ENCODE measurements around the gene TET1. TPM values are rescaled to one million over a fixed set of nuclear protein-coding genes. Genes with fewer than 3 reads are reported as not detected.
"Not testable (repeated sequence)": the region's sequence is repeated elsewhere in the genome, so short reads cannot be mapped to it uniquely, and the experiment has no call there.

The TET1 gene
- total RNA-seq, 1 donor from 2014 or later, result 1.2 TPM

DNA sequence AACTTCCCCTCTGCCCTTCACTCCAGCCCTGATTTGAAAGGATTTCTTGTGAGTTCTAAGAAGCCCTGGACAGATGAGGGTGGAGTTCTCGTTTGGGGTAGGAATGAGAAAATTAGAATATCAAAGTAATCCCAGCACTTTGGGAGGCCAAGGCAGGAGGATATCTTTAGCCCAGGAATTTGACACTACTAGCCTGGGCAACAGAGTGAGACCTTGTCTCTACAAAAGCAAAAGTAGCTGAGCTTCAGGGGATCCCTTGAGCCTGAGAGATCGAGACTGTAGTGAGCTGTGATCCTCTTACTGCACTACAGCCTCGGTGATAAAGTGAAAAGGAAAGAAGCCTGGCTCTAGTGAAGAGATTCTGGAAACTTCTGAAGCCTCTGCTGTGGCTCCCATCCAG, 76.2 kb downstream of the TET1 start:
- H3K4me3 ChIP-seq (ENCODE audit: low read depth, low read length), result no peak overlapping the region

GRCh38 chr10:68643550-68643949, 83.4 kb downstream of the TET1 start:
- not testable (repeated sequence) for H3K27me3 ChIP-seq (ENCODE audit: control insufficient read depth, insufficient read depth, low read length); DNase-seq (ENCODE audit: low read depth); H3K36me3 ChIP-seq (ENCODE audit: control insufficient read depth, insufficient read depth, low read length); H3K4me3 ChIP-seq (ENCODE audit: low read depth, low read length)

More for the DNA sequence above, 76.2 kb downstream of the TET1 start:
- Histone ChIP-seq H3K36me3 (ENCODE audit: control insufficient read depth, insufficient read depth, low read length) (no peaks in the 10 kb centered on the region), H3K27me3 (ENCODE audit: control insufficient read depth, insufficient read depth, low read length) (no peaks in the 10 kb centered on the region)
- TF ChIP-seq, protein P1, sequence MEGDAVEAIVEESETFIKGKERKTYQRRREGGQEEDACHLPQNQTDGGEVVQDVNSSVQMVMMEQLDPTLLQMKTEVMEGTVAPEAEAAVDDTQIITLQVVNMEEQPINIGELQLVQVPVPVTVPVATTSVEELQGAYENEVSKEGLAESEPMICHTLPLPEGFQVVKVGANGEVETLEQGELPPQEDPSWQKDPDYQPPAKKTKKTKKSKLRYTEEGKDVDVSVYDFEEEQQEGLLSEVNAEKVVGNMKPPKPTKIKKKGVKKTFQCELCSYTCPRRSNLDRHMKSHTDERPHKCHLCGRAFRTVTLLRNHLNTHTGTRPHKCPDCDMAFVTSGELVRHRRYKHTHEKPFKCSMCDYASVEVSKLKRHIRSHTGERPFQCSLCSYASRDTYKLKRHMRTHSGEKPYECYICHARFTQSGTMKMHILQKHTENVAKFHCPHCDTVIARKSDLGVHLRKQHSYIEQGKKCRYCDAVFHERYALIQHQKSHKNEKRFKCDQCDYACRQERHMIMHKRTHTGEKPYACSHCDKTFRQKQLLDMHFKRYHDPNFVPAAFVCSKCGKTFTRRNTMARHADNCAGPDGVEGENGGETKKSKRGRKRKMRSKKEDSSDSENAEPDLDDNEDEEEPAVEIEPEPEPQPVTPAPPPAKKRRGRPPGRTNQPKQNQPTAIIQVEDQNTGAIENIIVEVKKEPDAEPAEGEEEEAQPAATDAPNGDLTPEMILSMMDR (IDR thresholded peaks at IDR 0.05; ENCODE audit: insufficient read depth, low read length, poor library complexity, severe bottlenecking), result no peak
- no peak for DNase-seq (ENCODE audit: low read depth)

DNA sequence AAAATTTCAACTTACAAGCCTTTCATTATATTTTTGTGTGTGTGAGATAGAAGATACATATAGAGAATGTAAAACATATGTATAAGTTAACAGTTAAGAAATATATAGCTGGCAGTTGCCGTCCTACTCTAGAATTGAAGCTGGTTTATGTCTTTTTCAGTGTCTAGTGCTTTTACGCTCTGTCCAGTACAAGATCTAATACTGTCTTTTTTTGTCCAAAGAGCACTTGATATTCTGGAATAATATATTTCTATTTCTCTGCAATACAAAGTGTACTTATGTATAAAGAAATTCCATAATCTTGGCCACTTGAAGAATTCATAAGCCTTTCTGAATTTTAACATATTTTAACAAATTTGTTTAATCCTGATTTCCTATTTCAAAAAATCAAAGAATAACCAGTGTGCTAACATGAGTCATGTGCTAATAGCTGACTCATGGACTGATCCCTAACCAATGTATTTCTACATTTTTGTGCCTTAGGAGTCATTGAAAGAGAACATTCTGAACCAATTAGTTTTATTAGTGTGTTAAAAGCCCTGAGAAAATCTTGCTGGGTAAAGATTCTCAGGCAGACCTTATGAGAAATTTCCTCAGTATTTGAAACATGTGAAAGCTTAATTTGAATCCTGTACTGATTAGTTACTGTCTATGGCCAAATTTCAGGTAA, 87.7 kb downstream of the TET1 start:
- Histone ChIP-seq H3K36me3 (ENCODE audit: control insufficient read depth, insufficient read depth, low read length) (no peaks in the 10 kb centered on the region), H3K4me3 (ENCODE audit: low read depth, low read length) (no peak overlapping the region), H3K27me3 (ENCODE audit: control insufficient read depth, insufficient read depth, low read length) (no peaks in the 10 kb centered on the region)
- DNase-seq (ENCODE audit: low read depth), result peak; percentile 77
- TF ChIP-seq, protein P1 (IDR thresholded peaks at IDR 0.05; ENCODE audit: insufficient read depth, low read length, poor library complexity, severe bottlenecking), result no peak

GRCh38 chr10:68655620-68656126, 95.5 kb downstream of the TET1 start:
- no peak for DNase-seq (ENCODE audit: low read depth)
- H3K36me3 ChIP-seq (ENCODE audit: control insufficient read depth, insufficient read depth, low read length), result no peaks in the 10 kb centered on the region
- TF ChIP-seq, protein P1 (IDR thresholded peaks at IDR 0.05; ENCODE audit: insufficient read depth, low read length, poor library complexity, severe bottlenecking), result no peak
- H3K27me3 ChIP-seq (ENCODE audit: control insufficient read depth, insufficient read depth, low read length), result no peaks in the 10 kb centered on the region
- no peak overlapping the region for H3K4me3 ChIP-seq (ENCODE audit: low read depth, low read length)

GRCh38 chr10:68665841-68666240, 105.7 kb downstream of the TET1 start:
- TF ChIP-seq, protein P1 (IDR thresholded peaks at IDR 0.05; ENCODE audit: insufficient read depth, low read length, poor library complexity, severe bottlenecking), result no peak
- DNase-seq (ENCODE audit: low read depth), result no peak
- no peaks in the 10 kb centered on the region for H3K36me3 ChIP-seq (ENCODE audit: control insufficient read depth, insufficient read depth, low read length)
- no peaks in the 10 kb centered on the region for H3K27me3 ChIP-seq (ENCODE audit: control insufficient read depth, insufficient read depth, low read length)
- no peak overlapping the region for H3K4me3 ChIP-seq (ENCODE audit: low read depth, low read length)

DNA sequence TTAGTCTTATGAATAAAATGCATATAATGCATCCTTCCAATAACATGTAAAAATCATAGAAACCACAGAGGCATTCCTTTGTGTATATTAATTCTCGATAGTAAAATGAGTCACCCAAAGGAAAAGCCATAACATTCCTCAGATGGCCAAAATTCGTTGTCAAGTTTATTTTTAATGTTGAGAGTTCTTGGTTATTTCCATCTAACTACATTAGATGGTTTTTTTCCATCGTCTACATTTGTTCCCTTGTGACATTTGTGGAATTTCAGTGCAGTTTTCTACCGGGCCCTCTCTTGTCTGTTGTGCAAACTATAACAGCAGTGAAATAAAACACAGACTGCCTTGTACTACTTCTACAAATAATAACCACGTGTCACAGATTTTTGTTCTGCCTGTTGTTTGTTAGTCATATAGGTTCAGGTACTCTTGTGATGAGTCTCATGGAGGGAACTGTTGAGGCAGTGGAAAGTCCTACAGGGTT, 106.2 kb downstream of the TET1 start:
- TF ChIP-seq, protein P1 (IDR thresholded peaks at IDR 0.05; ENCODE audit: insufficient read depth, low read length, poor library complexity, severe bottlenecking), result no peak
- no peak for DNase-seq (ENCODE audit: low read depth)
- no peaks in the 10 kb centered on the region for H3K36me3 ChIP-seq (ENCODE audit: control insufficient read depth, insufficient read depth, low read length)
- H3K27me3 ChIP-seq (ENCODE audit: control insufficient read depth, insufficient read depth, low read length), result no peaks in the 10 kb centered on the region
- no peak overlapping the region for H3K4me3 ChIP-seq (ENCODE audit: low read depth, low read length)

Data from kidney epithelial cell (primary cell).